HL-60 (cell line): ENCODE measurements around the gene CNTN5.

Source experiments
- DNase-seq, 2 experiments: peaks; one replicate each; pipeline ENCODE4 v3.0.0-alpha.2; 2010 to 2020; ENCODE audit warnings: low read depth in 1 of 2, low spot score in 1 of 2
- H3K27ac ChIP-seq: fragments of 250-450 bp; sonication (Bioruptor Pico); replicated peaks from 2 replicates; pipeline ENCODE4 v1.5.1; 2020; ENCODE audit warnings: mild to moderate bottlenecking, moderate library complexity
- H3K27me3 ChIP-seq: fragments of 250-450 bp; sonication (Bioruptor Pico); 2 replicates; pipeline ENCODE4 v1.5.1; 2021; ENCODE audit warnings: mild to moderate bottlenecking, moderate library complexity; ENCODE audit not compliant: insufficient read depth, poor library complexity, severe bottlenecking
- H3K4me3 ChIP-seq: replicated peaks from 2 replicates; pipeline ENCODE4 v1.5.1; 2011; ENCODE audit warnings: mild to moderate bottlenecking, control low read depth, low read length; ENCODE audit not compliant: insufficient read depth
- CTCF ChIP-seq: IDR thresholded peaks from one replicate; pipeline ENCODE4 v1.5.1; 2011; ENCODE audit warnings: low read length, control low read depth, inconsistent platforms; ENCODE audit not compliant: insufficient read depth
- GABPA ChIP-seq: IDR thresholded peaks from 2 replicates; pipeline ENCODE4 v1.6.1; 2012; ENCODE audit warnings: low read depth
- POLR2AphosphoS5 ChIP-seq: IDR thresholded peaks from 2 replicates; pipeline ENCODE4 v1.6.1; 2012; ENCODE audit warnings: low read depth
- REST ChIP-seq: IDR thresholded peaks from 2 replicates; pipeline ENCODE4 v1.6.1; 2012; ENCODE audit warnings: low read depth; ENCODE audit not compliant: insufficient replicate concordance
- SPI1 ChIP-seq: IDR thresholded peaks from 2 replicates; pipeline ENCODE4 v1.6.1; 2012; ENCODE audit warnings: low read depth, mild to moderate bottlenecking, borderline replicate concordance

The CNTN5 gene

GRCh38 chr11:99739464-99740089 lies 718.8 kb downstream of the CNTN5 start:
- no peak for DNase-seq
- Histone ChIP-seq H3K27ac (no peak overlapping the region), H3K4me3 (no peak overlapping the region), H3K27me3 (no peaks in the 10 kb centered on the region)
- TF ChIP-seq GABPA, result no peak
- TF ChIP-seq CTCF, result peak; percentile 19

- Histone ChIP-seq H3K4me3 (no peak overlapping the region), H3K27me3 (no peaks in the 10 kb centered on the region), H3K27ac (no peak overlapping the region)
- no peak for TF ChIP-seq POLR2AphosphoS5
- no peak for TF ChIP-seq SPI1
- TF ChIP-seq CTCF, result no peak
- no peak for TF ChIP-seq GABPA
- no peak for TF ChIP-seq REST
- DNase-seq, result no peak
Observed at GRCh38 chr11:99742501-99742900, 721.8 kb downstream of the CNTN5 start.

- H3K27me3 ChIP-seq, result no peaks in the 10 kb centered on the region
- no peak overlapping the region for H3K4me3 ChIP-seq
- no peak for DNase-seq
- TF ChIP-seq POLR2AphosphoS5 (no peak), GABPA (no peak), SPI1 (no peak), CTCF (no peak)
- H3K27ac ChIP-seq, result no peak overlapping the region
Observed at GRCh38 chr11:99759787-99760186, 739.0 kb downstream of the CNTN5 start.

GRCh38 chr11:99766811-99767210 lies 746.1 kb downstream of the CNTN5 start:
- Histone ChIP-seq H3K4me3 (no peak overlapping the region), H3K27me3 (no peaks in the 10 kb centered on the region), H3K27ac (no peak overlapping the region)
- no peak for TF ChIP-seq SPI1
- TF ChIP-seq POLR2AphosphoS5, result no peak
- TF ChIP-seq GABPA, result no peak
- no peak for TF ChIP-seq CTCF
- no peak for TF ChIP-seq REST
- DNase-seq, result no peak
